ENCODE measurements around the gene ANKS1B. TPM values are rescaled to one million over a fixed set of nuclear protein-coding genes. Genes with fewer than 3 reads are reported as not detected.

Gene ANKS1B
- total RNA-seq, 2 donors from 2014 or later: 45.5 to 65.9 TPM

GRCh38 chr12:99311373-99311772 lies 673.4 kb downstream of the ANKS1B start:
- TF ChIP-seq CTCF (IDR thresholded peaks at IDR 0.05): no peak
- H3K27me3 ChIP-seq (replicated peaks; ENCODE audit: insufficient read depth): no peaks in the 10 kb centered on the region
- peaks cover 3% of the 10 kb centered on the region for H3K9me3 ChIP-seq
- no peak overlapping the region for H3K4me3 ChIP-seq
- no peak overlapping the region for H3K27ac ChIP-seq
- H3K36me3 ChIP-seq: no peaks in the 10 kb centered on the region
- H3K4me1 ChIP-seq (ENCODE audit: control insufficient read depth in 1 of 2, low read depth in 2 of 2): no peaks in the 10 kb centered on the region
- DNase-seq (ENCODE audit: low spot score) (no peak), ATAC-seq (ENCODE audit: insufficient number of reproducible peaks, low FRiP score, low read depth) (no peak)

GRCh38 chr12:99309812-99310211 lies 674.9 kb downstream of the ANKS1B start:
- H3K9me3 ChIP-seq: peaks cover 3% of the 10 kb centered on the region
- DNase-seq (ENCODE audit: low spot score) (no peak), ATAC-seq (ENCODE audit: insufficient number of reproducible peaks, low FRiP score, low read depth) (no peak)
- H3K36me3 ChIP-seq: no peaks in the 10 kb centered on the region
- H3K27ac ChIP-seq: no peak overlapping the region
- H3K4me3 ChIP-seq: no peak overlapping the region
- H3K27me3 ChIP-seq (replicated peaks; ENCODE audit: insufficient read depth): no peaks in the 10 kb centered on the region
- H3K4me1 ChIP-seq (ENCODE audit: control insufficient read depth in 1 of 2, low read depth in 2 of 2): no peaks in the 10 kb centered on the region
- TF ChIP-seq CTCF (IDR thresholded peaks at IDR 0.05): no peak

GRCh38 chr12:99302874-99303273 lies 681.9 kb downstream of the ANKS1B start:
- H3K4me1 ChIP-seq (ENCODE audit: control insufficient read depth in 1 of 2, low read depth in 2 of 2): no peaks in the 10 kb centered on the region
- H3K36me3 ChIP-seq: no peaks in the 10 kb centered on the region
- H3K9me3 ChIP-seq: no peaks in the 10 kb centered on the region
- H3K4me3 ChIP-seq: no peak overlapping the region
- no peak for TF ChIP-seq CTCF (IDR thresholded peaks at IDR 0.05)
- ATAC-seq (ENCODE audit: insufficient number of reproducible peaks, low FRiP score, low read depth) (no peak), DNase-seq (ENCODE audit: low spot score) (no peak)
- H3K27ac ChIP-seq: no peak overlapping the region
- H3K27me3 ChIP-seq (replicated peaks; ENCODE audit: insufficient read depth): no peaks in the 10 kb centered on the region

GRCh38 chr12:99287136-99287535 lies 697.6 kb downstream of the ANKS1B start:
- Histone ChIP-seq H3K4me1 (ENCODE audit: control insufficient read depth in 1 of 2, low read depth in 2 of 2) (no peaks in the 10 kb centered on the region), H3K36me3 (no peaks in the 10 kb centered on the region), H3K27me3 (replicated peaks; ENCODE audit: insufficient read depth) (no peaks in the 10 kb centered on the region), H3K27ac (no peak overlapping the region), H3K4me3 (no peak overlapping the region), H3K9me3 (peaks cover 13% of the 10 kb centered on the region)
- DNase-seq (ENCODE audit: low spot score): no peak
- no peak for TF ChIP-seq CTCF (IDR thresholded peaks at IDR 0.05)
- ATAC-seq (ENCODE audit: insufficient number of reproducible peaks, low FRiP score, low read depth): no peak

- Histone ChIP-seq H3K4me3 (no peak overlapping the region), H3K36me3 (no peaks in the 10 kb centered on the region), H3K4me1 (ENCODE audit: control insufficient read depth in 1 of 2, low read depth in 2 of 2) (no peaks in the 10 kb centered on the region), H3K9me3 (no peaks in the 10 kb centered on the region), H3K27me3 (replicated peaks; ENCODE audit: insufficient read depth) (no peaks in the 10 kb centered on the region), H3K27ac (no peak overlapping the region)
- no peak for TF ChIP-seq CTCF (IDR thresholded peaks at IDR 0.05)
- ATAC-seq (ENCODE audit: insufficient number of reproducible peaks, low FRiP score, low read depth) (no peak), DNase-seq (ENCODE audit: low spot score) (no peak)
Measured at GRCh38 chr12:99284161-99284560, 700.6 kb downstream of the ANKS1B start.
